ENCODE data around the gene NRGN.

DNA sequence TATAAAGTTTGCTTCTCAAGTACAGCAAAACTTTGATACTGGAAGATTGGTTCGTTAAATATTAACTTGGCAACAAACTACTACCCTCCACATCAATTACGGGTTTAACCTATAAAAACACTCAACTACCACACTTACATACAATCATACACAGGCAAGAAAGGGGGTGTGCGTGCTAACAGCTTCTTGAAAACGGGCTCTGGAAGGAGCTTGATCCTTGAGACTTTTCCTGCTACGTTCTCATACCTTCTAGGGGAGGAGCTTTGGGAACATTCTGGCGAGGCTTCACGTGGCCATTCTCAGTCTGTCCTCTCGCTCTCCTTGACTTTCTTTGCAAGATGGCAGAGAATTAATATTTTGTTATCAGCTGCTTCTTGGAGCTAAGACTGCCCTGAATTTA, 29.2 kb downstream of the NRGN start:
- TF ChIP-seq BHLHE40 (IDR thresholded peaks at IDR 0.05; ENCODE audit: borderline replicate concordance) (no peak), LEF1 (IDR thresholded peaks at IDR 0.05; ENCODE audit: borderline replicate concordance) (no peak), SUZ12 (IDR thresholded peaks at IDR 0.05) (no peak), FOXA1 (IDR thresholded peaks at IDR 0.05) (no peak), FOXM1 (IDR thresholded peaks at IDR 0.05; ENCODE audit: borderline replicate concordance) (no peak), ZNF384 (IDR thresholded peaks at IDR 0.05) (no peak), L3MBTL2 (conservative IDR thresholded peaks at IDR 0.05) (no peak), ARNT (IDR thresholded peaks at IDR 0.05) (no peak), PKNOX1 (IDR thresholded peaks at IDR 0.05) (no peak), ELF4 (IDR thresholded peaks at IDR 0.05) (no peak), SP1 (IDR thresholded peaks at IDR 0.05) (no peak), TARDBP (IDR thresholded peaks at IDR 0.05) (no peak), CTBP1 (IDR thresholded peaks at IDR 0.05; ENCODE audit: borderline replicate concordance) (no peak)

Data from HEK293T (cell line).